HG03175 (cell line): Measurements from ENCODE around the gene MTG1.
A peak's percentile ranks its signal among the peaks of the same experiment; 100 is the strongest.
"Not testable (repeated sequence)": the region's sequence is repeated elsewhere in the genome, so short reads cannot be mapped to it uniquely, and the experiment has no call there.

Experiments
- ATAC-seq: cut with Tn5 transposase; IDR thresholded peaks from one replicate; pipeline ENCODE4 v1.9.1; 2021; ENCODE audit warnings: mild to moderate bottlenecking, moderate library complexity; ENCODE audit not compliant: unreplicated experiment

Gene MTG1

GRCh38 chr10:133358925-133359310 lies 35.0 kb upstream of the MTG1 start:
- ATAC-seq, result no peak

DNA sequence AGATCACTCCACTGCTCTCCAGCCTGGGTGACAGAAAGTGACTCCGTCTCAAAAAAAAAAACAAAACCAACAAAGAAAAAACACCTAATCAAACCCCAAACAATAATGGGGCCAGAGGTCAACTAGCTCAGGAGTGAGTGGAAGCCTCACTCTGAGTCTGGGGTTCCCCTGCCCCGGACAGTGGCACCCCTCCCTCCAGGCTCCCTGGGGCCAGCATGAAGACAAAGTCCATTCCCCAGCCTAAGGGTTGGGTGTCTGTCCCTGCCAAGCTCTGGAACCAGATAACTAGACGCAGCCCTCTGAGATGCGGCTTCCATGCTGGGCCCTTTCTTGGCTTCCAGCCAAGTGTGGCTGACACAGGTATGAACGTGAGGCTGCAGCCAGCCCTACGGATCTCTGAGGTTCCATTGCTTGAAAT lies 34.4 kb upstream of the MTG1 start:
- no peak for ATAC-seq

GRCh38 chr10:133359972-133360610 lies 33.9 kb upstream of the MTG1 start:
- ATAC-seq, result no peak

- ATAC-seq, result no peak
Observed at GRCh38 chr10:133361227-133361626, 32.7 kb upstream of the MTG1 start.

GRCh38 chr10:133361773-133362441 lies 32.0 kb upstream of the MTG1 start:
- ATAC-seq, result no peak

- no peak for ATAC-seq
Observed at GRCh38 chr10:133362846-133363245, 31.1 kb upstream of the MTG1 start.

DNA sequence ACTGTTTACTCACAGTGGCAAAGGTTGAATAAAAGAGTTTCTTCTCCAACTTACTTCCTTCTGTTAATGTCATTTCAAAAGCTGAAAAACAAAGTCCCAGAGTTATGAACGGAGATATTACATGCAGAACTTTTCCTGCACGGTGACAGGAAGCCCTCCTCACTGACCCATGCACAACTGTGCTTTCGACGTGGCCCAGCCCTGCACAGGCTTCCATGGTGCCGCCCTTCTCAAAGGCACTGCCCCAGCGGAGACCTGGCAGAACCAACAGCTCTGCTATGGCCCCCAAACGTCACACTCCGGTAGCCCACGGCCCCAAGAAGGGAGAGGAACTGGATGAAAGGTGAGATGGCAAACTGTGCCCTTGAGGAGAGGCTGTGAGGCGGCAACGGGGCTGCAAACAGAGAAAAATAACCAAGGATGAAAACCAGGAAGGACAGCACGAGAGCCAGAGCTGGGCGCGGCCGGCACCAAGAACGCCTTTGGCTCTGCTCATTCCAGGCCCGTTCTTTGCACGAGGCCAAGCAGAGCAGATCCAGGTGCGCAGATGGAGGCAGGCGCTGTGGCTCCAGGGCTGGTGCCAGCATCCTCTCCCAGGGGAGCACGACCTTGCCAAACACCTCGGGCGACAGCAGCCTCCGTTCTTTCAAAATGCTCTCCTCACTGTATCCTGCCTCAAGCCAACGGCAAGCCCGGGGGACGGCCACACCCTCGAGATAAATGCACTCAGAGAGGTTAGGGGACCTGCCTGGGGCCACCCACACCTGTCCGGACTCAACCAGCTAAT lies 29.1 kb upstream of the MTG1 start:
- no peak for ATAC-seq

GRCh38 chr10:133365461-133366129 lies 28.4 kb upstream of the MTG1 start:
- no peak for ATAC-seq

- no peak for ATAC-seq
Observed at GRCh38 chr10:133366130-133366478, 27.9 kb upstream of the MTG1 start.

DNA sequence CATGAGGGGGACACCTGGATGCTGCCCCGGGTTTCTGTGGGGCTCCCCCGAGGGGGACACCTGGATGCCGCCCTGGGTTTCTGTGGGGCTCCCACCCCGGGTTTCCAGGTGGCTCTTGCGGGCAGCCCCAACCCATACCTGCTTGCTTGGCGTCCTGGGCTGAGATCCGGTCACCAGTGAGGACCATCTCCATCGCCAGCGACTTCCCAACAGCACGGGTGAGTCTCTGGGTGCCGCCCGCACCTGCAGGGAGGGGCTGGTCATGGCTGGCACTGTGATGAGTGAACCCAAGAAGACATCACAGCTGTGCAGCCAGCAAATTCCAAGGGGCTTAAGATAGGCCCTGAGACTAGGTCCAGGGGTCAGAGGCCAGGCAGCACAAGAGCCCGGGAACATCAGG lies 27.2 kb upstream of the MTG1 start:
- no peak for ATAC-seq

- not testable (repeated sequence) for ATAC-seq
Observed at GRCh38 chr10:133367461-133367860, 26.5 kb upstream of the MTG1 start.

GRCh38 chr10:133368153-133368552 lies 25.8 kb upstream of the MTG1 start:
- ATAC-seq, result no peak

GRCh38 chr10:133370030-133370786 lies 23.7 kb upstream of the MTG1 start:
- ATAC-seq, result no peak

DNA sequence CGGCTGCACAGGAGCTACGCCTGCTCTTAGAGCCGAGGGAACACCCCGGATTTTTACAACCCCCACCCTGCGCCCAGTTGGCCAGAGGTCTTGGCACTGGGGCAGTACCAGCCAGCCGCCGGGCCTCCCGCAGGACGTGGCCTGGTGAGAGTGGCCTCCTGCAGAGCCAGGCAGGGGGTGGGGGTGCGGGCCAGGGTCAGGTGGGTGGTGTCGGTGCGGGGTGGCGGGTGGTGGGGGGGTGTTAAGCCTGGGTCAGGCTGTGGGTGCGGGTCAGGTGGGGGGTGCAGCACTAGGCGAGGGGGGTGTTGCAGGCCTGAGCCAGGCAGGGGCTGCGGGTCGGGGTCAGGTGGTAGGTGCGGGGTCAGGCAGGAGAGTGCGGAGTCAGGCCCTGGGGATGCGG lies 21.4 kb upstream of the MTG1 start:
- no peak for ATAC-seq

- ATAC-seq, result peak; percentile 96
Observed at GRCh38 chr10:133373174-133374090, 20.5 kb upstream of the MTG1 start, which contains the start of gene ECHS1. Gene ECHS1, minus strand, starts transcription at chr10:133373354. Its CDS starts 21 bp downstream, at chr10:133373333.

DNA sequence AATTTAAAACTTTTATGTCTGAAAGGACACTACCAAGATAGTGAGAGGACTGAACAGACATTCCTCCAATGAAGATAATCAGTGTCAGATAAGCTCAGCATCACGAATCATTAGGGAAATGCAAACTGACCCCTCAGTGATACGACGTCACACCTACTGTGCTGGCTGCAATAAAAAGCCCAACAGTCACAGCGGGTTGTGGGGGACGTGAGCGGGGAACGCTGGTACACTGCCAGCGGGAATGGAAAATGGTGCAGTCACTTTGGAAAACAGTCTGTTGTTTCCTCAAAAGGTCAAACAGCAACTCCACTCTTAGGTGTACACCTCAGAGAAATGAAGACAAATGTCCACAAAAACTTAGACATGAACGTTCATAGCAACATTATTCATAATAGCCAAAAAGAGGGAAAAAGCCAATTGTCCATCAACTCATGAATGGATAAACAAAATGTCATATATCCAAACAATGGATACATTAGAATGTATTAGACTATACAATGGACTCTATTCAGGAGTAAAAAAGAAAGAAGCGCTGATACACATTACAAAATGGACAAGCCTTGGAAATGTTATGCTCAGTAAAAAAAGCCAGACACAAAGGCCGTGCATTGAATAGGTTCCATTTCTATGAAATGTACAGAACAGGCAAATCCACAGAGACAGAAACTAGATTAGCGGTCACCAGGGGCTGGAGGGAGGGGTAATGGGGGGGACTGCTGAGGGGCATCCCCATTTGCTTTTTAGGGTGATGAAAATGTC lies 18.4 kb upstream of the MTG1 start:
- no peak for ATAC-seq

DNA sequence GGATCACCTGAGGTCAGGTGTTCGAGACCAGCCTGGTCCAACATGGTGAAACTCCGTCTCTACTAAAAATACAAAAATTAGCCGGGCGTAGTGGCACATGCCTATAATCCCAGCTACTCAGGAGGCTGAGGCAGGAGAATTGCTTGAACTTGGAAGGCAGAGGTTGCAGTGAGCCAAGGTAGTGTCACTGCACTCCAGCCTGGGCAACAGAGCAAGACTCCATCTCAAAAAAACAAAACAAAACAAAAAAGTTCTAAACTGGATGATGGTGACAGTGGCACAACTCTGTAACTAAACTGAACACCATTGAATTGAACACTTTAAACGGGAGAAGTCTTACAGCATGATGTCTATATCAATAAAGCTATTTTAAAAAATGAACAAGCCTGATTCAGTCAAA lies 17.8 kb upstream of the MTG1 start:
- not testable (repeated sequence) for ATAC-seq

GRCh38 chr10:133377025-133377817 lies 16.7 kb upstream of the MTG1 start:
- ATAC-seq, result no peak
